Gastrocnemius medialis (tissue), 4 donors: ENCODE data around the gene BCL2. TPM values are rescaled to one million over a fixed set of nuclear protein-coding genes. Genes with fewer than 3 reads are reported as not detected.
"Not testable (repeated sequence)": the region's sequence is repeated elsewhere in the genome, so short reads cannot be mapped to it uniquely, and the experiment has no call there.

Source experiments
- ATAC-seq, 2 donors: fragments of 150-250 bp; one replicate each; pipeline ENCODE4 v1.9.1; 2016
- DNase-seq, 2 donors: peaks; one replicate each; pipeline ENCODE4 v3.0.0-alpha.2; 2019
- H3K27ac ChIP-seq, 4 donors: fragments of 200-600 bp; sonication (generic); 1 replicate in 1 of 4; 2 replicates in 3 of 4; pipeline ENCODE4 v1.5.1; 2016 to 2018; ENCODE audit warnings: mild to moderate bottlenecking in 2 of 4, moderate library complexity in 1 of 4
- H3K27me3 ChIP-seq, 3 donors: fragments of 200-600 bp; sonication (generic) in 2 of 3; 1 replicate in 1 of 3; 2 replicates in 2 of 3; pipeline versions ENCODE4 v1.5.1 to v1.6.0; 2016 to 2019; ENCODE audit warnings: mild to moderate bottlenecking in 1 of 3, moderate library complexity in 1 of 3
- H3K36me3 ChIP-seq, 2 donors: fragments of 200-600 bp; sonication (generic) in 1 of 2; one replicate each; pipeline ENCODE4 v1.5.1; 2017 to 2018
- H3K4me1 ChIP-seq, 2 donors: fragments of 200-600 bp; sonication (generic) in 1 of 2; one replicate each; pipeline ENCODE4 v1.5.1; 2016 to 2017; ENCODE audit warnings: mild to moderate bottlenecking in 2 of 2
- H3K4me3 ChIP-seq, 4 donors: fragments of 200-600 bp; sonication (generic) in 3 of 4; 1 replicate in 1 of 4; 2 replicates in 3 of 4; pipeline ENCODE4 v1.5.1; 2016 to 2019; ENCODE audit warnings: mild to moderate bottlenecking in 2 of 4
- H3K9me3 ChIP-seq, 3 donors: fragments of 200-600 bp; sonication (generic) in 2 of 3; 1 replicate in 1 of 3; 2 replicates in 2 of 3; pipeline ENCODE4 v1.5.1; 2016 to 2019
- POLR2A ChIP-seq, 2 donors: fragments of 450-650 bp; IDR thresholded peaks; one replicate each; pipeline ENCODE4 v1.6.1; 2017; ENCODE audit warnings: antibody characterized with exemption in 2 of 2, mild to moderate bottlenecking in 2 of 2, moderate library complexity in 2 of 2
- in situ Hi-C, 4 donors: fragments of 200-750 bp; cut with MboI; loops; one replicate each; pipeline versions ENCODE4 v1.15.0 to v1.8.0; 2017; ENCODE audit warnings: low sequenced_read_pairs in 4 of 4
- intact Hi-C: fragments of 100-400 bp; cut with DNase I; formaldehyde crosslinking; loops from one replicate; pipeline ENCODE4 v1.15.1; 2023; ENCODE audit warnings: low total_unique reads
- total RNA-seq, 4 donors: library from RNA; depleted of rRNA; stranded (reverse); fragments of >200 nt; gene quantifications; one replicate each; pipeline versions ENCODE4 v1.1.0 to v1.2.3, GENCODE V29; 2016
- TF ChIP-seq, protein P1 (sequence below), 5 experiments: fragments of 450-650 bp in 3 of 5; fragments of 200-600 bp in 2 of 5; sonication (generic) in 2 of 5; IDR thresholded peaks in 4 of 5; conservative IDR thresholded peaks in 1 of 5; 1 replicate in 4 of 5; 2 replicates in 1 of 5; pipeline ENCODE4 v1.5.1; 2016 to 2019; ENCODE audit warnings: antibody characterized with exemption in 5 of 5, mild to moderate bottlenecking in 3 of 5, moderate library complexity in 3 of 5

The BCL2 gene
- total RNA-seq, 4 donors from 2014 or later: 6.2 to 20.4 (median 13.7) TPM

- H3K9me3 ChIP-seq: no peaks in the 10 kb centered on the region
- H3K4me3 ChIP-seq: peak overlapping the region; percentile 81 to 95 (median 90)
- peaks cover 0 to 10% of the 10 kb centered on the region in 2 donors for H3K36me3 ChIP-seq
- intact Hi-C loops: loop anchor here (1.0 to 5.0 kb wide), 6 partner anchors 46 to 1179 kb away; partner anchors contain the start of genes PHLPP1, PIGN, RELCH and VPS4B
- no peaks in the 10 kb centered on the region for H3K27me3 ChIP-seq
- in situ Hi-C loops: loop anchor here in 2 of 4 donors (5.0 to 10.0 kb wide), 2 partner anchors 56 to 58 kb away; partner anchors contain the start of gene VPS4B (in 2 of the 2)
- peaks cover 19 to 21% of the 10 kb centered on the region in 2 donors for H3K4me1 ChIP-seq
- DNase-seq (peak; percentile 43 to 62), ATAC-seq (peak; percentile 67 to 69)
- TF ChIP-seq, protein P1, sequence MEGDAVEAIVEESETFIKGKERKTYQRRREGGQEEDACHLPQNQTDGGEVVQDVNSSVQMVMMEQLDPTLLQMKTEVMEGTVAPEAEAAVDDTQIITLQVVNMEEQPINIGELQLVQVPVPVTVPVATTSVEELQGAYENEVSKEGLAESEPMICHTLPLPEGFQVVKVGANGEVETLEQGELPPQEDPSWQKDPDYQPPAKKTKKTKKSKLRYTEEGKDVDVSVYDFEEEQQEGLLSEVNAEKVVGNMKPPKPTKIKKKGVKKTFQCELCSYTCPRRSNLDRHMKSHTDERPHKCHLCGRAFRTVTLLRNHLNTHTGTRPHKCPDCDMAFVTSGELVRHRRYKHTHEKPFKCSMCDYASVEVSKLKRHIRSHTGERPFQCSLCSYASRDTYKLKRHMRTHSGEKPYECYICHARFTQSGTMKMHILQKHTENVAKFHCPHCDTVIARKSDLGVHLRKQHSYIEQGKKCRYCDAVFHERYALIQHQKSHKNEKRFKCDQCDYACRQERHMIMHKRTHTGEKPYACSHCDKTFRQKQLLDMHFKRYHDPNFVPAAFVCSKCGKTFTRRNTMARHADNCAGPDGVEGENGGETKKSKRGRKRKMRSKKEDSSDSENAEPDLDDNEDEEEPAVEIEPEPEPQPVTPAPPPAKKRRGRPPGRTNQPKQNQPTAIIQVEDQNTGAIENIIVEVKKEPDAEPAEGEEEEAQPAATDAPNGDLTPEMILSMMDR (IDR thresholded peaks at IDR 0.05 in 4 of 5, conservative IDR thresholded peaks at IDR 0.05 in 1 of 5): no peak
- no peak for TF ChIP-seq POLR2A (IDR thresholded peaks at IDR 0.05)
- peak overlapping the region; percentile 90 to 99 (median 97) for H3K27ac ChIP-seq
These were observed 46.9 kb upstream of the BCL2 start for GRCh38 chr18:63366213-63367052.

- Histone ChIP-seq H3K9me3 (no peaks in the 10 kb centered on the region), H3K36me3 (peaks cover 0 to 14% of the 10 kb centered on the region in 2 donors), H3K27ac (peak overlapping the region; percentile 90 to 99 (median 97)), H3K4me1 (peaks cover 19 to 21% of the 10 kb centered on the region in 2 donors), H3K27me3 (no peaks in the 10 kb centered on the region), H3K4me3 (peak overlapping the region; percentile 81 to 95 (median 90))
- no peak for ATAC-seq
- in situ Hi-C loops: loop anchor here in 2 of 4 donors (5.0 to 10.0 kb wide), 2 partner anchors 56 to 59 kb away; partner anchors contain the start of gene VPS4B (in 2 of the 2)
- no peak for TF ChIP-seq POLR2A (IDR thresholded peaks at IDR 0.05)
- TF ChIP-seq, protein P1 (IDR thresholded peaks at IDR 0.05 in 4 of 5, conservative IDR thresholded peaks at IDR 0.05 in 1 of 5): no peak
- intact Hi-C loops: loop anchor here (1.0 to 5.0 kb wide), 4 partner anchors 45 to 1179 kb away; partner anchors contain the start of genes PIGN and RELCH
- DNase-seq: no peak
These were observed 46.3 kb upstream of the BCL2 start for GRCh38 chr18:63365876-63366212.

- TF ChIP-seq POLR2A (IDR thresholded peaks at IDR 0.05): no peak
- TF ChIP-seq, protein P1 (IDR thresholded peaks at IDR 0.05 in 4 of 5, conservative IDR thresholded peaks at IDR 0.05 in 1 of 5): no peak
- DNase-seq (no peak), ATAC-seq (no peak)
- Histone ChIP-seq H3K9me3 (no peaks in the 10 kb centered on the region), H3K4me1 (peaks cover 19% of the 10 kb centered on the region in 2 donors), H3K36me3 (peaks cover 0 to 28% of the 10 kb centered on the region in 2 donors), H3K4me3 (no peak overlapping the region), H3K27me3 (no peaks in the 10 kb centered on the region), H3K27ac (no peak overlapping the region)
- in situ Hi-C loops (loop anchor here in 2 of 4 donors (5.0 to 10.0 kb wide), 2 partner anchors 61 to 73 kb away; partner anchors contain the start of gene VPS4B (in 1 of the 2)), intact Hi-C loops (no loop called here)
These were observed 44.4 kb upstream of the BCL2 start for GRCh38 chr18:63363951-63364350.

GRCh38 chr18:63363420-63363819 is 43.9 kb upstream of the BCL2 start:
- Histone ChIP-seq H3K36me3 (peaks cover 0 to 28% of the 10 kb centered on the region in 2 donors), H3K4me1 (peaks cover 14 to 16% of the 10 kb centered on the region in 2 donors)
- H3K27ac ChIP-seq, ATAC-seq, H3K9me3 ChIP-seq, H3K4me3 ChIP-seq, DNase-seq, intact Hi-C loops, H3K27me3 ChIP-seq: not testable (repeated sequence)
- in situ Hi-C loops: loop anchor here in 2 of 4 donors (5.0 to 10.0 kb wide), 2 partner anchors 61 to 74 kb away; partner anchors contain the start of gene VPS4B (in 1 of the 2)
